ENCODE data around the gene ENSA.
"Not testable (repeated sequence)": the region's sequence is repeated elsewhere in the genome, so short reads cannot be mapped to it uniquely, and the experiment has no call there.

ENSA gene

GRCh38 chr1:150580966-150581365, 48.4 kb downstream of the ENSA start:
- DNase-seq (ENCODE audit: low read depth) = not testable (repeated sequence)

GRCh38 chr1:150579945-150580642, 49.3 kb downstream of the ENSA start:
- no peak for DNase-seq (ENCODE audit: low read depth)

GRCh38 chr1:150579110-150579944, 50.1 kb downstream of the ENSA start, which contains the start of gene MCL1:
Gene MCL1, minus strand, starts transcription at chr1:150579610. Its CDS starts 80 bp downstream, at chr1:150579530.
- DNase-seq (ENCODE audit: low read depth) = peak; percentile 83

GRCh38 chr1:150578272-150579109, 50.9 kb downstream of the ENSA start:
- no peak for DNase-seq (ENCODE audit: low read depth)

GRCh38 chr1:150577557-150578271, 51.7 kb downstream of the ENSA start:
- DNase-seq (ENCODE audit: low read depth) = no peak

- DNase-seq (ENCODE audit: low read depth) = no peak
These were observed 52.4 kb downstream of the ENSA start for GRCh38 chr1:150576794-150577556.

GRCh38 chr1:150576367-150576711, 53.1 kb downstream of the ENSA start:
- DNase-seq (ENCODE audit: low read depth) = no peak

GRCh38 chr1:150575518-150576366, 53.7 kb downstream of the ENSA start:
- no peak for DNase-seq (ENCODE audit: low read depth)

GRCh38 chr1:150575072-150575489, 54.3 kb downstream of the ENSA start:
- no peak for DNase-seq (ENCODE audit: low read depth)

- no peak for DNase-seq (ENCODE audit: low read depth)
These were observed 54.9 kb downstream of the ENSA start for GRCh38 chr1:150574260-150575071.

GRCh38 chr1:150573648-150574071, 55.8 kb downstream of the ENSA start:
- not testable (repeated sequence) for DNase-seq (ENCODE audit: low read depth)

GRCh38 chr1:150572918-150573647, 56.3 kb downstream of the ENSA start:
- DNase-seq (ENCODE audit: low read depth) = no peak

All from stimulated activated CD8-positive, alpha-beta memory T cell treated with anti-CD3 and anti-CD28 coated beads, Interleukin-12 subunit alpha, Interleukin-12 subunit beta, amount 100 ng/mL, for 1 hour (primary cell).